Measurements from ENCODE around the gene PIAS1.

PIAS1 gene

GRCh38 chr15:68204776-68205557, 150.9 kb downstream of the PIAS1 start, which contains the start of gene CALML4:
Gene CALML4, minus strand, starts transcription at chr15:68205332. Its CDS starts 85 bp downstream, at chr15:68205247.
- Histone ChIP-seq H3K27me3 (no peaks in the 10 kb centered on the region), H3K36me3 (peaks cover 36% of the 10 kb centered on the region), H3K9me3 (no peaks in the 10 kb centered on the region), H3K4me1 (peaks cover 8% of the 10 kb centered on the region), H3K4me3 (ENCODE audit: low read depth, low read length) (no peak within 1 kb of the TSS)
- DNase-seq = no peak
- TF ChIP-seq, protein P1, sequence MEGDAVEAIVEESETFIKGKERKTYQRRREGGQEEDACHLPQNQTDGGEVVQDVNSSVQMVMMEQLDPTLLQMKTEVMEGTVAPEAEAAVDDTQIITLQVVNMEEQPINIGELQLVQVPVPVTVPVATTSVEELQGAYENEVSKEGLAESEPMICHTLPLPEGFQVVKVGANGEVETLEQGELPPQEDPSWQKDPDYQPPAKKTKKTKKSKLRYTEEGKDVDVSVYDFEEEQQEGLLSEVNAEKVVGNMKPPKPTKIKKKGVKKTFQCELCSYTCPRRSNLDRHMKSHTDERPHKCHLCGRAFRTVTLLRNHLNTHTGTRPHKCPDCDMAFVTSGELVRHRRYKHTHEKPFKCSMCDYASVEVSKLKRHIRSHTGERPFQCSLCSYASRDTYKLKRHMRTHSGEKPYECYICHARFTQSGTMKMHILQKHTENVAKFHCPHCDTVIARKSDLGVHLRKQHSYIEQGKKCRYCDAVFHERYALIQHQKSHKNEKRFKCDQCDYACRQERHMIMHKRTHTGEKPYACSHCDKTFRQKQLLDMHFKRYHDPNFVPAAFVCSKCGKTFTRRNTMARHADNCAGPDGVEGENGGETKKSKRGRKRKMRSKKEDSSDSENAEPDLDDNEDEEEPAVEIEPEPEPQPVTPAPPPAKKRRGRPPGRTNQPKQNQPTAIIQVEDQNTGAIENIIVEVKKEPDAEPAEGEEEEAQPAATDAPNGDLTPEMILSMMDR (IDR thresholded peaks at IDR 0.05; ENCODE audit: low read depth, low read length) = no peak

- DNase-seq = no peak
- TF ChIP-seq, protein P1 (IDR thresholded peaks at IDR 0.05; ENCODE audit: low read depth, low read length) = no peak
- Histone ChIP-seq H3K27me3 (no peaks in the 10 kb centered on the region), H3K36me3 (peaks cover 40% of the 10 kb centered on the region), H3K4me3 (ENCODE audit: low read depth, low read length) (no peak overlapping the region), H3K4me1 (peaks cover 4% of the 10 kb centered on the region), H3K9me3 (no peaks in the 10 kb centered on the region)
Measured at GRCh38 chr15:68205558-68205944, 151.4 kb downstream of the PIAS1 start.

DNA sequence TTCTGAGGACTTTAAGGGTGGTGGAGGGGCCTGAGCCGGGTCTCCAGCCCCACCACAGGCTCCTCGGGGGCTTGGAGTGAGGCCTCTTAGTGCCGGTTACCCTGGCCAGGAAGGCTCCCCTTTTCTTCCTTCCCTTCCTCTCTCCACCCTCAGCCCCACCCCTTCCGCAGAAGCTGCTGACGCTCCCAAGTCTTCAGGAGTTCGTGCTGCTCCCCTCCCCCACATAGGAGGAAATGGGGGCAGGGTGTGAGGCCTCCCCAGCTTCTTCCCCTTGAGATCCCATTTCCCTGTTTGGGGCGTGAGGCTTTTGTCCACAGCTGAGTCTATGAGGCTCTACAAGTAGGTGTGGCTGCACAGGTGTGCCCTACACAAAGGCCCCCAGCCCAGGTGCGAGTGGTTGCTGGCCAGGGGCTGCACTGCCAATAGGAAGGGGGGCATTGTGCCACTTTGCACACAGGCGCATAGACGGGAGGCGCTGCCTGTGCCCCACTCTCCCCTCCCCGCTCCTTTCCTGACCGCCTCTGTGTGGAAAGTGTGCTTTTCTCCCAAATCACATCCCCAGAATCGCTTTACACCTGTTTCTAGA, 151.9 kb downstream of the PIAS1 start:
- Histone ChIP-seq H3K4me1 (no peaks in the 10 kb centered on the region; the same call in 1 of the 2 replicates), H3K4me3 (ENCODE audit: low read depth, low read length) (no peak overlapping the region), H3K36me3 (peaks cover 41% of the 10 kb centered on the region)

GRCh38 chr15:68206711-68207151, 152.6 kb downstream of the PIAS1 start:
- Histone ChIP-seq H3K4me3 (ENCODE audit: low read depth, low read length) (no peak overlapping the region), H3K4me1 (no peaks in the 10 kb centered on the region; the same call in 1 of the 2 replicates), H3K27me3 (no peaks in the 10 kb centered on the region), H3K9me3 (no peaks in the 10 kb centered on the region), H3K36me3 (peaks cover 43% of the 10 kb centered on the region)
- no peak for DNase-seq
- TF ChIP-seq, protein P1 (IDR thresholded peaks at IDR 0.05; ENCODE audit: low read depth, low read length) = no peak

More for the DNA sequence above, 151.9 kb downstream of the PIAS1 start:
- H3K9me3 ChIP-seq = no peaks in the 10 kb centered on the region
- H3K27me3 ChIP-seq = no peaks in the 10 kb centered on the region
- TF ChIP-seq, protein P1 (IDR thresholded peaks at IDR 0.05; ENCODE audit: low read depth, low read length) = no peak
- no peak for DNase-seq

DNA sequence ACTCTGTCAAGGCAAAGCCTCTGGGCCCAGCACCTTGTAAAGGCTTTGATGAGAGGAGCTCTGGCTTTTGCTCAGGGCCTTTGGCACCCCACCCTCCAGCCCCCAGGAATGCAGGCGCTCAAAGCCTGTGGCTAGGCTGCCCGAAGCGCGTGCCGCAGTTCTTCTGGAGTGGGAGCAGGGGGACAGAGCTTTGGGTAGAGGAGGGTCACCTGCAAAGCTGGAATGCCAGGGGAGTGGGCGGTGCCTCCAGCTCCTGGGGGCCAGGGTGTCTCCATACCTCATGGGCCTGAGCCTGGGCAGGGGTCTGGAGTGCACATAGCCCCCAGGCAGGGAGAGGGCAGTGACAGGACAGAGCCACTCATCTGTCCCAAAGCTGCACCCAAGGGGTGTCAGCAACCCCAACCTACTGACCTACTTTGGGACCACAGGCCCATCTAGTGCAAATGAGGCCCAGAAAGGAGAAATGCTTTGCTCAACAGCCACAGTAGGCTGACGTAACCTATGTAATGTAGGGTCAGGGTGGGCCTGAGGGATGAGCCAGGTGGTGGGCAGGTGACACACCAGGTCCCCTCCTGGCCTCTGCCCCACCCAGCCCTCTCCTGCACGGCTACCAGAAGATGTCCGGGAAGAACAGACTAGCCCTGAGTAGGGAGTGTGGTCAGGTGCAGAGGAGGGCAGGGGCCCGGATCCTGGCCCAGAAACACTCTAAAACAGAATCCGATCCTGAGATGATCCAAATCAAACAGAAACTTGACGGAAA, 153.2 kb downstream of the PIAS1 start:
- DNase-seq = no peak

More for the DNA sequence above, 153.2 kb downstream of the PIAS1 start:
- Histone ChIP-seq H3K4me3 (ENCODE audit: low read depth, low read length) (no peak overlapping the region), H3K27me3 (no peaks in the 10 kb centered on the region), H3K36me3 (peaks cover 50% of the 10 kb centered on the region), H3K9me3 (no peaks in the 10 kb centered on the region), H3K4me1 (no peaks in the 10 kb centered on the region)
- TF ChIP-seq, protein P1 (IDR thresholded peaks at IDR 0.05; ENCODE audit: low read depth, low read length) = no peak
